DMS79 treated with DMSO at 0.1 percent for 48 hours (cell line): ENCODE data around the gene GALNT10.

Source experiments
- DNase-seq: peaks from one replicate; lab custom pipeline; 2025; lab: John Stamatoyannopoulos, UW

Gene GALNT10

GRCh38 chr5:154178661-154179060, 11.9 kb upstream of the GALNT10 start:
- DNase-seq = no peak

GRCh38 chr5:154179846-154180710, 10.5 kb upstream of the GALNT10 start:
- DNase-seq = peak; percentile 60

GRCh38 chr5:154181161-154181560, 9.4 kb upstream of the GALNT10 start:
- DNase-seq = no peak

- DNase-seq = no peak
Measured at GRCh38 chr5:154189256-154189818, 1.2 kb upstream of the GALNT10 start.

GRCh38 chr5:154189819-154190594, 526 bp upstream of the GALNT10 start:
- DNase-seq = peak; percentile 50

- DNase-seq = no peak
Measured at GRCh38 chr5:154191467-154192261, 1.1 kb downstream of the GALNT10 start.

GRCh38 chr5:154193283-154193682, 2.8 kb downstream of the GALNT10 start:
- DNase-seq = no peak

GRCh38 chr5:154193701-154194121, 3.2 kb downstream of the GALNT10 start:
- DNase-seq = no peak

GRCh38 chr5:154194345-154195329, 4.1 kb downstream of the GALNT10 start:
- peak; percentile 2 for DNase-seq

- DNase-seq = no peak
Measured at GRCh38 chr5:154196281-154196680, 5.7 kb downstream of the GALNT10 start.

- DNase-seq = peak; percentile 52
Measured at GRCh38 chr5:154196955-154197652, 6.6 kb downstream of the GALNT10 start.

GRCh38 chr5:154197801-154198491, 7.4 kb downstream of the GALNT10 start:
- DNase-seq = peak; percentile 90

- DNase-seq = peak; percentile 16
Measured at GRCh38 chr5:154198611-154199230, 8.2 kb downstream of the GALNT10 start.

- no peak for DNase-seq
Measured at GRCh38 chr5:154199263-154199662, 8.7 kb downstream of the GALNT10 start.

GRCh38 chr5:154199671-154200220, 9.2 kb downstream of the GALNT10 start:
- DNase-seq = no peak

GRCh38 chr5:154200221-154200620, 9.7 kb downstream of the GALNT10 start:
- no peak for DNase-seq

GRCh38 chr5:154201108-154201769, 10.7 kb downstream of the GALNT10 start:
- DNase-seq = no peak
